HCT116 (cell line): Measurements from ENCODE around the gene PCDHB6. TPM values are rescaled to one million over a fixed set of nuclear protein-coding genes. Genes with fewer than 3 reads are reported as not detected.
A peak's percentile ranks its signal among the peaks of the same experiment; 100 is the strongest.

ENCODE experiments used
- ATAC-seq: fragments of 200-7000 bp; cut with Tn5 transposase; 2 replicates; pipeline ENCODE4 v1.9.1; 2020; ENCODE audit warnings: mild to moderate bottlenecking, moderate library complexity
- Bru-seq: library from RNA; stranded (reverse); fragments of 400-500 nt; gene quantifications from one replicate; lab custom pipeline; 2021; lab: Mats Ljungman, UMichigan
- BruChase-seq, 2 experiments: library from RNA; stranded (reverse); fragments of 400-500 nt; gene quantifications; one replicate each; lab custom pipeline; 2021; lab: Mats Ljungman, UMichigan
- BruUV-seq: library from RNA; stranded (reverse); fragments of 400-500 nt; replicated peaks from 2 replicates; lab custom pipeline; 2021; lab: Mats Ljungman, UMichigan
- CTCF ChIA-PET: fragments of 300-600 bp; sonication (Branson Sonifier 250); formaldehyde crosslinking; loops from one replicate; lab custom pipeline; 2021; ENCODE audit warnings: antibody characterized with exemption; lab: Charles Lee
- POLR2A ChIA-PET: fragments of 300-600, 350-600 bp; sonication (Branson Sonifier 250); formaldehyde crosslinking; loops from one replicate; lab custom pipeline; 2021; ENCODE audit warnings: antibody characterized with exemption; lab: Charles Lee
- RAD21 ChIA-PET, 2 experiments: fragments of 300-600 bp; sonication (Branson Sonifier 250); formaldehyde crosslinking; loops; one replicate each; lab custom pipeline; 2023; ENCODE audit warnings: low total read pairs in 2 of 2; ENCODE audit not compliant: uncharacterized antibody in 2 of 2, unreplicated experiment in 2 of 2, low non-redundant PET in 1 of 2; lab: Charles Lee
- DNase-seq: peaks from one replicate; pipeline ENCODE4 v3.0.0-alpha.2; 2010; ENCODE audit warnings: low read depth, low spot score
- H2AFZ ChIP-seq: fragments of 200-600 bp; shearing (Covaris generic), sonication (generic); 2 replicates; pipeline ENCODE4 v1.6.1; 2017; ENCODE audit warnings: low read depth, mixed run types, mixed read lengths, antibody characterized with exemption, low read length; ENCODE audit not compliant: poor library complexity, severe bottlenecking
- H3K27ac ChIP-seq: 2 replicates; pipeline ENCODE4 v1.5.1; 2012; ENCODE audit warnings: low read depth, low read length
- H3K27me3 ChIP-seq: fragments of 200-600 bp; sonication (generic); 2 replicates; pipeline ENCODE4 v1.6.1; 2016; ENCODE audit warnings: mixed run types, low read length, mixed read lengths; ENCODE audit not compliant: insufficient read depth
- H3K36me3 ChIP-seq, 2 experiments: fragments of 200-500 bp in 1 of 2; fragments of 200-600 bp in 1 of 2; sonication (Bioruptor generic) in 1 of 2; sonication (generic) in 1 of 2; 2 replicates each; pipeline versions ENCODE4 v1.5.1 to v1.6.1; 2014 to 2016; ENCODE audit warnings: low read length in 2 of 2, inconsistent platforms in 1 of 2, mixed read lengths in 1 of 2, mixed run types in 1 of 2; ENCODE audit not compliant: insufficient read depth in 2 of 2, control insufficient read depth in 1 of 2
- H3K4me1 ChIP-seq, 2 experiments: fragments of 200-600 bp in 1 of 2; sonication (generic) in 1 of 2; 2 replicates each; pipeline versions ENCODE4 v1.5.1 to v1.6.1; 2012 to 2017; ENCODE audit warnings: low read length in 2 of 2, inconsistent platforms in 1 of 2, mild to moderate bottlenecking in 1 of 2, mixed read lengths in 1 of 2, mixed run types in 1 of 2, moderate library complexity in 1 of 2; ENCODE audit not compliant: insufficient read depth in 2 of 2, control insufficient read depth in 1 of 2
- H3K4me2 ChIP-seq: fragments of 200-600 bp; sonication (generic); 2 replicates; pipeline ENCODE4 v1.6.1; 2017; ENCODE audit warnings: mixed run types, low read length, mixed read lengths
- H3K4me3 ChIP-seq, 2 experiments: fragments of 200-600 bp in 1 of 2; sonication (generic) in 1 of 2; replicated peaks in 1 of 2; 2 replicates each; pipeline ENCODE4 v1.5.1; 2011 to 2016; ENCODE audit warnings: low read length in 2 of 2, control low read depth in 1 of 2, low read depth in 1 of 2, mild to moderate bottlenecking in 1 of 2, mixed read lengths in 1 of 2, mixed run types in 1 of 2
- H3K79me2 ChIP-seq: fragments of 200-600 bp; sonication (generic); 2 replicates; pipeline ENCODE4 v1.6.1; 2017; ENCODE audit warnings: mild to moderate bottlenecking, mixed run types, low read length, moderate library complexity, mixed read lengths; ENCODE audit not compliant: insufficient read depth
- H3K9ac ChIP-seq: fragments of 200-600 bp; sonication (generic); 2 replicates; pipeline ENCODE4 v1.6.1; 2016; ENCODE audit warnings: low read length, mixed read lengths
- H3K9me2 ChIP-seq: fragments of 200-600 bp; sonication (generic), shearing (Covaris generic); 2 replicates; pipeline ENCODE4 v1.6.1; 2017; ENCODE audit warnings: mixed run types, mild to moderate bottlenecking, moderate library complexity; ENCODE audit not compliant: insufficient read depth
- H3K9me3 ChIP-seq, 2 experiments: fragments of 200-500 bp in 1 of 2; fragments of 200-600 bp in 1 of 2; sonication (Bioruptor generic) in 1 of 2; sonication (generic) in 1 of 2; 2 replicates each; pipeline ENCODE4 v1.6.1; 2014 to 2017; ENCODE audit warnings: low read length in 2 of 2, mixed read lengths in 2 of 2, inconsistent platforms in 1 of 2, low read depth in 1 of 2, mild to moderate bottlenecking in 1 of 2, mixed run types in 1 of 2, moderate library complexity in 1 of 2; ENCODE audit not compliant: control insufficient read depth in 1 of 2, insufficient read depth in 1 of 2
- H4K20me1 ChIP-seq: fragments of 200-600 bp; sonication (generic), shearing (Covaris generic); 2 replicates; pipeline ENCODE4 v1.6.1; 2017; ENCODE audit warnings: mixed run types, mild to moderate bottlenecking, moderate library complexity; ENCODE audit not compliant: insufficient read depth
- CEBPB ChIP-seq: IDR thresholded peaks from 2 replicates; pipeline ENCODE4 v1.6.1; 2012; ENCODE audit warnings: low read depth
- EGR1 ChIP-seq: IDR thresholded peaks from 2 replicates; pipeline ENCODE4 v1.6.1; 2012; ENCODE audit warnings: low read depth
- EZH2 ChIP-seq: fragments of 200-600 bp; sonication (generic); IDR thresholded peaks from 2 replicates; pipeline ENCODE4 v1.6.1; 2017; ENCODE audit warnings: antibody characterized with exemption, mixed run types
- EZH2phosphoT487 ChIP-seq: fragments of 200-600 bp; IDR thresholded peaks from 2 replicates; pipeline ENCODE4 v1.6.1; 2018; ENCODE audit warnings: antibody characterized with exemption, borderline replicate concordance
- FOSL1 ChIP-seq: IDR thresholded peaks from 2 replicates; pipeline ENCODE4 v1.6.1; 2012; ENCODE audit warnings: low read depth
- JUND ChIP-seq: IDR thresholded peaks from 2 replicates; pipeline ENCODE4 v1.6.1; 2012
- POLR2AphosphoS5 ChIP-seq: IDR thresholded peaks from 2 replicates; pipeline ENCODE4 v1.6.1; 2011; ENCODE audit warnings: mild to moderate bottlenecking, low read depth, low read length, moderate library complexity
- RAD21 ChIP-seq: IDR thresholded peaks from 2 replicates; pipeline ENCODE4 v1.6.1; 2012; ENCODE audit warnings: low read depth, mild to moderate bottlenecking
- SIN3A ChIP-seq: IDR thresholded peaks from 2 replicates; pipeline ENCODE4 v1.6.1; 2012; ENCODE audit warnings: low read depth
- SRF ChIP-seq: IDR thresholded peaks from 2 replicates; pipeline ENCODE4 v1.6.1; 2012; ENCODE audit warnings: low read depth
- TCF7L2 ChIP-seq: IDR thresholded peaks from 2 replicates; pipeline ENCODE4 v1.7.0; 2011; ENCODE audit warnings: borderline replicate concordance, inconsistent platforms; ENCODE audit not compliant: insufficient read depth, insufficient read length; ENCODE audit errors: extremely low read depth
- YY1 ChIP-seq: IDR thresholded peaks from 2 replicates; pipeline ENCODE4 v1.6.1; 2011; ENCODE audit warnings: low read length, low read depth, moderate library complexity, mild to moderate bottlenecking; ENCODE audit not compliant: insufficient replicate concordance; ENCODE audit errors: extremely low read depth
- ZFX ChIP-seq: fragments of 450-650 bp; IDR thresholded peaks from 2 replicates; pipeline ENCODE4 v1.6.1; 2017
- ZNF274 ChIP-seq: fragments of 200-500 bp; sonication (Bioruptor generic); IDR thresholded peaks from 2 replicates; pipeline ENCODE4 v1.6.1; 2014; ENCODE audit warnings: mild to moderate bottlenecking, low read depth, low read length, inconsistent platforms
- intact Hi-C: fragments of 100-400 bp; cut with micrococcal nuclease; formaldehyde crosslinking; loops from 2 replicates; pipeline ENCODE4 v1.10.0; 2022
- long read RNA-seq: library from polyadenylated mRNA; unstranded; transcript quantifications from one replicate; pipeline ENCODE4 v2.0.0, GENCODE V29; 2021; ENCODE audit not compliant: unreplicated experiment
- polyA plus RNA-seq: library from polyadenylated mRNA; unstranded; fragments of >200 nt; gene quantifications from 2 replicates; pipeline ENCODE4 v1.2.1, GENCODE V29; 2012; ENCODE audit warnings: missing spikeins
- total RNA-seq: library from RNA; stranded (reverse); gene quantifications from one replicate; pipeline ENCODE4 v1.2.1, GENCODE V29; 2021; ENCODE audit not compliant: unreplicated experiment
- TF ChIP-seq, protein P1 (sequence below): IDR thresholded peaks from 2 replicates; pipeline ENCODE4 v1.6.1; 2012
- TF ChIP-seq, protein P2 (sequence below), 3 experiments: fragments of 200-600 bp in 1 of 3; sonication (generic) in 1 of 3; IDR thresholded peaks in 2 of 3; conservative IDR thresholded peaks in 1 of 3; 2 replicates each; pipeline ENCODE4 v1.5.1; 2012 to 2017; ENCODE audit warnings: low read depth in 2 of 3, low read length in 2 of 3, antibody characterized with exemption in 1 of 3, borderline replicate concordance in 1 of 3, control low read depth in 1 of 3, mild to moderate bottlenecking in 1 of 3, mixed read lengths in 1 of 3, mixed run types in 1 of 3, moderate library complexity in 1 of 3; ENCODE audit not compliant: insufficient read depth in 1 of 3
- TF ChIP-seq, protein P3 (sequence below): IDR thresholded peaks from 2 replicates; pipeline ENCODE4 v1.6.1; 2012; ENCODE audit warnings: low read depth
- TF ChIP-seq, protein P4 (sequence below): IDR thresholded peaks from 2 replicates; pipeline ENCODE4 v1.6.1; 2011; ENCODE audit warnings: mild to moderate bottlenecking, low read length, moderate library complexity; ENCODE audit not compliant: insufficient replicate concordance; ENCODE audit errors: extremely low read depth
- TF ChIP-seq, protein P5 (sequence below): IDR thresholded peaks from 2 replicates; pipeline ENCODE4 v1.6.1; 2012

PCDHB6 gene
- total RNA-seq (not detected), Bru-seq, nascent RNA (not detected), BruChase-seq, experiment 1, labeled RNA remaining after a 6-hour chase (percentile 14 among the genes with signal in this experiment), BruChase-seq, experiment 2, labeled RNA remaining after a 2-hour chase (not detected)
- not detected in 2 replicates for polyA plus RNA-seq
- long read RNA-seq = 0 reads

DNA sequence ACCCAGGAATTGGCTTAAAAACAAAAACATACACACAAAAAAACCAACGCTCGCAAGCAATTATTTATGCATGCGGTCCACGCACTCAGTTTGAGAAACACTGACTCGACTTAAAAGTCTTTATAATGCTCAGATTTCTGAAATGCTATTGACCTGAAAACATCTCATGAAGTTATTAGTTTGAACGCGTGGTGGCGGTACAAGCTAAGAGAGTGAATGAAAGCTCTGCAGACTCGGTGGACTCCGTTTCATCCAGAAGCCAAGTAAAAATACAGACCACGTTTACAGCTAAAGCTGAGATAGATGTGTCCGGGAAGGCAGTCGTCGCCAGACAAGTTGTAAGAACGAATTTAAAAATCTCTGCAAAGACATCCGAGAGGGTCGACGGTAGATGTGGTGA is at the start of gene PCDHB6:
PCDHB6 (plus strand) TSS at position 246 of the 400 bp plus-strand sequence. CDS start 201 bp downstream, outside the sequence.
- intact Hi-C loops = no loop called here

More for the DNA sequence above, at the start of gene PCDHB6:
- Histone ChIP-seq H3K4me2 (no peak within 1 kb of the TSS), H3K79me2 (no peaks in the 10 kb centered on the region), H3K4me3 (no peak within 1 kb of the TSS), H3K4me1 (no peaks in the 10 kb centered on the region), H3K27ac (no peak within 1 kb of the TSS), H4K20me1 (no peaks in the 10 kb centered on the region), H3K27me3 (no peaks in the 10 kb centered on the region), H3K36me3 (no peaks in the 10 kb centered on the region), H3K9me3 (no peaks in the 10 kb centered on the region; a peak in 1 of 4 replicates), H3K9ac (no peak within 1 kb of the TSS), H2AFZ (no peak within 1 kb of the TSS), H3K9me2 (no peaks in the 10 kb centered on the region)
- CTCF ChIA-PET = no interaction called here
- ATAC-seq = no peak
- POLR2A ChIA-PET = no interaction called here
- TF ChIP-seq TCF7L2 (no peak), ZFX (no peak), ZNF274 (no peak), EZH2 (no peak), CEBPB (no peak), RAD21 (no peak), JUND (no peak), FOSL1 (no peak), SIN3A (no peak), YY1 (no peak), SRF (no peak), EZH2phosphoT487 (no peak), EGR1 (no peak), POLR2AphosphoS5 (no peak)
- TF ChIP-seq, protein P1, sequence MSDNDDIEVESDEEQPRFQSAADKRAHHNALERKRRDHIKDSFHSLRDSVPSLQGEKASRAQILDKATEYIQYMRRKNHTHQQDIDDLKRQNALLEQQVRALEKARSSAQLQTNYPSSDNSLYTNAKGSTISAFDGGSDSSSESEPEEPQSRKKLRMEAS = no peak
- TF ChIP-seq, protein P2, sequence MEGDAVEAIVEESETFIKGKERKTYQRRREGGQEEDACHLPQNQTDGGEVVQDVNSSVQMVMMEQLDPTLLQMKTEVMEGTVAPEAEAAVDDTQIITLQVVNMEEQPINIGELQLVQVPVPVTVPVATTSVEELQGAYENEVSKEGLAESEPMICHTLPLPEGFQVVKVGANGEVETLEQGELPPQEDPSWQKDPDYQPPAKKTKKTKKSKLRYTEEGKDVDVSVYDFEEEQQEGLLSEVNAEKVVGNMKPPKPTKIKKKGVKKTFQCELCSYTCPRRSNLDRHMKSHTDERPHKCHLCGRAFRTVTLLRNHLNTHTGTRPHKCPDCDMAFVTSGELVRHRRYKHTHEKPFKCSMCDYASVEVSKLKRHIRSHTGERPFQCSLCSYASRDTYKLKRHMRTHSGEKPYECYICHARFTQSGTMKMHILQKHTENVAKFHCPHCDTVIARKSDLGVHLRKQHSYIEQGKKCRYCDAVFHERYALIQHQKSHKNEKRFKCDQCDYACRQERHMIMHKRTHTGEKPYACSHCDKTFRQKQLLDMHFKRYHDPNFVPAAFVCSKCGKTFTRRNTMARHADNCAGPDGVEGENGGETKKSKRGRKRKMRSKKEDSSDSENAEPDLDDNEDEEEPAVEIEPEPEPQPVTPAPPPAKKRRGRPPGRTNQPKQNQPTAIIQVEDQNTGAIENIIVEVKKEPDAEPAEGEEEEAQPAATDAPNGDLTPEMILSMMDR (IDR thresholded peaks at IDR 0.05 in 2 of 3, conservative IDR thresholded peaks at IDR 0.05 in 1 of 3; ENCODE audit: borderline replicate concordance in 1 of 3, insufficient read depth in 1 of 3, low read depth in 2 of 3, low read length in 2 of 3) = no peak
- TF ChIP-seq, protein P3, sequence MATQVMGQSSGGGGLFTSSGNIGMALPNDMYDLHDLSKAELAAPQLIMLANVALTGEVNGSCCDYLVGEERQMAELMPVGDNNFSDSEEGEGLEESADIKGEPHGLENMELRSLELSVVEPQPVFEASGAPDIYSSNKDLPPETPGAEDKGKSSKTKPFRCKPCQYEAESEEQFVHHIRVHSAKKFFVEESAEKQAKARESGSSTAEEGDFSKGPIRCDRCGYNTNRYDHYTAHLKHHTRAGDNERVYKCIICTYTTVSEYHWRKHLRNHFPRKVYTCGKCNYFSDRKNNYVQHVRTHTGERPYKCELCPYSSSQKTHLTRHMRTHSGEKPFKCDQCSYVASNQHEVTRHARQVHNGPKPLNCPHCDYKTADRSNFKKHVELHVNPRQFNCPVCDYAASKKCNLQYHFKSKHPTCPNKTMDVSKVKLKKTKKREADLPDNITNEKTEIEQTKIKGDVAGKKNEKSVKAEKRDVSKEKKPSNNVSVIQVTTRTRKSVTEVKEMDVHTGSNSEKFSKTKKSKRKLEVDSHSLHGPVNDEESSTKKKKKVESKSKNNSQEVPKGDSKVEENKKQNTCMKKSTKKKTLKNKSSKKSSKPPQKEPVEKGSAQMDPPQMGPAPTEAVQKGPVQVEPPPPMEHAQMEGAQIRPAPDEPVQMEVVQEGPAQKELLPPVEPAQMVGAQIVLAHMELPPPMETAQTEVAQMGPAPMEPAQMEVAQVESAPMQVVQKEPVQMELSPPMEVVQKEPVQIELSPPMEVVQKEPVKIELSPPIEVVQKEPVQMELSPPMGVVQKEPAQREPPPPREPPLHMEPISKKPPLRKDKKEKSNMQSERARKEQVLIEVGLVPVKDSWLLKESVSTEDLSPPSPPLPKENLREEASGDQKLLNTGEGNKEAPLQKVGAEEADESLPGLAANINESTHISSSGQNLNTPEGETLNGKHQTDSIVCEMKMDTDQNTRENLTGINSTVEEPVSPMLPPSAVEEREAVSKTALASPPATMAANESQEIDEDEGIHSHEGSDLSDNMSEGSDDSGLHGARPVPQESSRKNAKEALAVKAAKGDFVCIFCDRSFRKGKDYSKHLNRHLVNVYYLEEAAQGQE = no peak
- TF ChIP-seq, protein P4, sequence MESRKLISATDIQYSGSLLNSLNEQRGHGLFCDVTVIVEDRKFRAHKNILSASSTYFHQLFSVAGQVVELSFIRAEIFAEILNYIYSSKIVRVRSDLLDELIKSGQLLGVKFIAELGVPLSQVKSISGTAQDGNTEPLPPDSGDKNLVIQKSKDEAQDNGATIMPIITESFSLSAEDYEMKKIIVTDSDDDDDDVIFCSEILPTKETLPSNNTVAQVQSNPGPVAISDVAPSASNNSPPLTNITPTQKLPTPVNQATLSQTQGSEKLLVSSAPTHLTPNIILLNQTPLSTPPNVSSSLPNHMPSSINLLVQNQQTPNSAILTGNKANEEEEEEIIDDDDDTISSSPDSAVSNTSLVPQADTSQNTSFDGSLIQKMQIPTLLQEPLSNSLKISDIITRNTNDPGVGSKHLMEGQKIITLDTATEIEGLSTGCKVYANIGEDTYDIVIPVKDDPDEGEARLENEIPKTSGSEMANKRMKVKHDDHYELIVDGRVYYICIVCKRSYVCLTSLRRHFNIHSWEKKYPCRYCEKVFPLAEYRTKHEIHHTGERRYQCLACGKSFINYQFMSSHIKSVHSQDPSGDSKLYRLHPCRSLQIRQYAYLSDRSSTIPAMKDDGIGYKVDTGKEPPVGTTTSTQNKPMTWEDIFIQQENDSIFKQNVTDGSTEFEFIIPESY = no peak
- TF ChIP-seq, protein P5, sequence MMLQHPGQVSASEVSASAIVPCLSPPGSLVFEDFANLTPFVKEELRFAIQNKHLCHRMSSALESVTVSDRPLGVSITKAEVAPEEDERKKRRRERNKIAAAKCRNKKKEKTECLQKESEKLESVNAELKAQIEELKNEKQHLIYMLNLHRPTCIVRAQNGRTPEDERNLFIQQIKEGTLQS = no peak
- BruUV-seq = no TSS peak
- no peak for DNase-seq
- RAD21 ChIA-PET = no interaction called here
